OCI-LY1 (cell line): ENCODE results near the gene ITGA5.

ENCODE experiments used
- CTCF ChIP-seq: fragments of 200-600 bp; sonication (generic), shearing (Covaris generic); IDR thresholded peaks from 2 replicates; pipeline ENCODE4 v1.5.1; 2017; ENCODE audit warnings: mild to moderate bottlenecking, antibody characterized with exemption, low read length, moderate library complexity, mixed read lengths
- EZH2 ChIP-seq: fragments of 200-600 bp; sonication (generic), shearing (Covaris generic); IDR thresholded peaks from 2 replicates; pipeline ENCODE4 v1.8.0; 2017; ENCODE audit warnings: borderline replicate concordance, mixed run types, mild to moderate bottlenecking, antibody characterized with exemption, low read length, moderate library complexity, mixed read lengths

GRCh38 chr12:54378796-54379397, 40.2 kb downstream of the ITGA5 start:
- TF ChIP-seq CTCF (no peak), EZH2 (no peak)
